Right atrium auricular region (tissue), 2 donors: Measurements from ENCODE around the gene ADSS1. TPM values are rescaled to one million over a fixed set of nuclear protein-coding genes. Genes with fewer than 3 reads are reported as not detected.

Experiments
- DNase-seq: peaks from one replicate; pipeline ENCODE4 v3.0.0-alpha.2; 2019; ENCODE audit warnings: low spot score
- H3K27ac ChIP-seq, 2 donors: fragments of 200-600 bp; sonication (generic); 1 replicate in 1 of 2; 2 replicates in 1 of 2; pipeline ENCODE4 v1.5.1; 2016 to 2019
- H3K27me3 ChIP-seq, 2 donors: fragments of 200-600 bp; sonication (generic); one replicate each; pipeline versions ENCODE4 v1.5.1 to v1.6.0; 2017 to 2019
- H3K36me3 ChIP-seq: fragments of 200-600 bp; sonication (generic); one replicate; pipeline ENCODE4 v1.5.1; 2016
- H3K4me1 ChIP-seq, 2 donors: fragments of 200-600 bp; sonication (generic); one replicate each; pipeline versions ENCODE4 v1.5.1 to v1.6.0; 2017 to 2019
- H3K4me3 ChIP-seq, 2 donors: fragments of 200-600 bp; sonication (generic); 1 replicate in 1 of 2; 2 replicates in 1 of 2; pipeline ENCODE4 v1.5.1; 2017 to 2019; ENCODE audit warnings: mild to moderate bottlenecking in 1 of 2, moderate library complexity in 1 of 2
- H3K9me3 ChIP-seq, 2 donors: fragments of 200-600 bp; sonication (generic); one replicate each; pipeline ENCODE4 v1.5.1; 2019
- total RNA-seq, 2 donors: library from RNA; depleted of rRNA; stranded (reverse); fragments of >200 nt; gene quantifications; one replicate each; pipeline ENCODE4 v1.1.0, GENCODE V29; 2016
- TF ChIP-seq, protein P1 (sequence below), 2 donors: fragments of 200-600 bp; sonication (generic); IDR thresholded peaks; one replicate each; pipeline ENCODE4 v1.5.1; 2019; ENCODE audit warnings: antibody characterized with exemption in 2 of 2

The ADSS1 gene
- total RNA-seq, 2 donors from 2014 or later: 113 to 158 TPM

GRCh38 chr14:104778694-104779331 lies 54.8 kb downstream of the ADSS1 start:
- no peaks in the 10 kb centered on the region for H3K27me3 ChIP-seq

GRCh38 chr14:104779776-104780512 lies 55.9 kb downstream of the ADSS1 start:
- TF ChIP-seq, protein P1, sequence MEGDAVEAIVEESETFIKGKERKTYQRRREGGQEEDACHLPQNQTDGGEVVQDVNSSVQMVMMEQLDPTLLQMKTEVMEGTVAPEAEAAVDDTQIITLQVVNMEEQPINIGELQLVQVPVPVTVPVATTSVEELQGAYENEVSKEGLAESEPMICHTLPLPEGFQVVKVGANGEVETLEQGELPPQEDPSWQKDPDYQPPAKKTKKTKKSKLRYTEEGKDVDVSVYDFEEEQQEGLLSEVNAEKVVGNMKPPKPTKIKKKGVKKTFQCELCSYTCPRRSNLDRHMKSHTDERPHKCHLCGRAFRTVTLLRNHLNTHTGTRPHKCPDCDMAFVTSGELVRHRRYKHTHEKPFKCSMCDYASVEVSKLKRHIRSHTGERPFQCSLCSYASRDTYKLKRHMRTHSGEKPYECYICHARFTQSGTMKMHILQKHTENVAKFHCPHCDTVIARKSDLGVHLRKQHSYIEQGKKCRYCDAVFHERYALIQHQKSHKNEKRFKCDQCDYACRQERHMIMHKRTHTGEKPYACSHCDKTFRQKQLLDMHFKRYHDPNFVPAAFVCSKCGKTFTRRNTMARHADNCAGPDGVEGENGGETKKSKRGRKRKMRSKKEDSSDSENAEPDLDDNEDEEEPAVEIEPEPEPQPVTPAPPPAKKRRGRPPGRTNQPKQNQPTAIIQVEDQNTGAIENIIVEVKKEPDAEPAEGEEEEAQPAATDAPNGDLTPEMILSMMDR (IDR thresholded peaks at IDR 0.05): no peak
- Histone ChIP-seq H3K4me3 (no peak overlapping the region), H3K27me3 (no peaks in the 10 kb centered on the region), H3K9me3 (no peaks in the 10 kb centered on the region), H3K36me3 (peaks cover 30% of the 10 kb centered on the region), H3K4me1 (peaks cover 0 to 2% of the 10 kb centered on the region in 2 donors), H3K27ac (no peak overlapping the region)
- no peak for DNase-seq

More at GRCh38 chr14:104778694-104779331, 54.8 kb downstream of the ADSS1 start:
- H3K4me1 ChIP-seq: no peaks in the 10 kb centered on the region
- TF ChIP-seq, protein P1 (IDR thresholded peaks at IDR 0.05): no peak
- H3K36me3 ChIP-seq: peaks cover 31% of the 10 kb centered on the region
- DNase-seq: no peak
- no peak overlapping the region for H3K4me3 ChIP-seq
- H3K27ac ChIP-seq: no peak overlapping the region
- H3K9me3 ChIP-seq: no peaks in the 10 kb centered on the region

- H3K4me3 ChIP-seq: no peak overlapping the region
- no peak overlapping the region for H3K27ac ChIP-seq
- H3K9me3 ChIP-seq: no peaks in the 10 kb centered on the region
- H3K36me3 ChIP-seq: peaks cover 24% of the 10 kb centered on the region
- H3K27me3 ChIP-seq: no peaks in the 10 kb centered on the region
- peaks cover 0 to 6% of the 10 kb centered on the region in 2 donors for H3K4me1 ChIP-seq
- TF ChIP-seq, protein P1 (IDR thresholded peaks at IDR 0.05): no peak
- DNase-seq: no peak
Observed at GRCh38 chr14:104780513-104781030, 56.5 kb downstream of the ADSS1 start.

DNA sequence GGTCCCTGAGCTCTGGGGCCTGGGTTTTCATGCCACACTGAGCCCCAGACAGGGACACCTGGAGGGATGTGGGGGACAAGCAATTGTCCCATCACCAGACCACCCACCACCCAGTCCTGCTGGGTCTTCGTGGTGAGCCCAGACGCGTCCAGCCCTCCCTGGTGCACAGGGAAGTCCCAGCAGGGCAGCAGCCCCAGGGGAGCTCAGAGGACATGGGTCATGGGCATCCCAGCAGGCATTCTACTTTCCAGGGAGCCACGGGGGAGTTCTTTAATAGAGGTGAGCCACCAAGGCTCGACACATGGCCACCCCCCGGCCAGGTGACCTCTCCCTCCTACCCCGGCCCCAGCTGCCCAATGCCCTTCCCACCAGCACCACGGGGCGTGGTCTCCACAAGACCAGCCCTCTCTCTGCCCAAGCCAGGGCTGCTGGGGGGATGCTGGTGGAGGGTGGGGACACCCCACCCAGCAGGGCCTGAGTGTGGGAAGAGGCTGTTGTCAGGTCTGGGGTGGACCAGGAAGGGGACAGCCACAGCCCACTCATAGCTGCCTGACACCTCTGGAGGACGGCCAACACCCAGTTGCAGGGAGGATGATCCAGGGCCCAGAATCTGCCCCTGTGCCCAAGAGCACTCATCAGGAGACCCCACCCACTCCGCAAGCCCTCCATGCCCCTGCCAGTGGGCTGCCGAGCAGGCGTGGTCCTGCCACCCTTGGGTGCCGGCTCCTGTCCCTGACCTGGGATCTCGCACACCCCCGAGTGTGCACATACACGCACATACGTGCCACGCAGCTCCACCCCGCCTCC lies 57.4 kb downstream of the ADSS1 start:
- Histone ChIP-seq H3K36me3 (peaks cover 20% of the 10 kb centered on the region), H3K9me3 (no peaks in the 10 kb centered on the region), H3K27me3 (no peaks in the 10 kb centered on the region), H3K4me3 (no peak overlapping the region), H3K27ac (no peak overlapping the region), H3K4me1 (peaks cover 0 to 7% of the 10 kb centered on the region in 2 donors)
- DNase-seq: no peak
- TF ChIP-seq, protein P1 (IDR thresholded peaks at IDR 0.05): no peak

GRCh38 chr14:104782086-104782807 lies 58.2 kb downstream of the ADSS1 start:
- H3K27me3 ChIP-seq: no peaks in the 10 kb centered on the region
- DNase-seq: no peak

More at GRCh38 chr14:104782086-104782807, 58.2 kb downstream of the ADSS1 start:
- no peaks in the 10 kb centered on the region for H3K9me3 ChIP-seq
- peaks cover 17% of the 10 kb centered on the region for H3K36me3 ChIP-seq
- no peak overlapping the region for H3K27ac ChIP-seq
- H3K4me1 ChIP-seq: peaks cover 0 to 15% of the 10 kb centered on the region in 2 donors
- TF ChIP-seq, protein P1 (IDR thresholded peaks at IDR 0.05): no peak
- no peak overlapping the region for H3K4me3 ChIP-seq
